Left kidney (tissue), 2 donors: ENCODE results near the gene TRPM1. TPM values are rescaled to one million over a fixed set of nuclear protein-coding genes. Genes with fewer than 3 reads are reported as not detected.
A peak's percentile ranks its signal among the peaks of the same experiment; 100 is the strongest.

Experiments used
- DNase-seq: peaks from one replicate; pipeline ENCODE4 v3.0.0-alpha.2; 2013
- polyA plus RNA-seq: library from polyadenylated mRNA; unstranded; fragments of 120-200 nt; gene quantifications from one replicate; pipeline ENCODE4 v1.2.1, GENCODE V29; 2013; ENCODE audit not compliant: insufficient read length

The TRPM1 gene
- polyA plus RNA-seq, 1 donor, result 0.07 TPM

DNA sequence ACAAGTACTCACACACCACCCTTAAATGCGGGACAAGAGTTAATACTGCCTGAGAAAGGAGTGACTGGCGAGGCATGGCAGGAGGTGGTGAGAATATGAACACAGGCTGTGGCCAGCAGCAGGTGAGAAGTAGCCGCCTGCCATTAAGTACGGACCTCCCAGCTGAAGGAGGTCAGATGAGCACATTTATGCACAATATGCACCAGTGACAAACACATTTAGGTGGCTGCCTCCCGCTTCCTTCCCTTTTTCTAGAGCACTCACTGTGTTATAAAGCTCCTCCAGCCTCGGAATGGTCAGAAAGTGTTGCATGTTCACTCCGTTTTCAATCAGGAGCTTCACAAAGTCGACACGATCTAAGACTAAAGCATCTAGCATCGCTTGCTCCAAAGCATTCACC is 52.4 kb downstream of the TRPM1 start:
- DNase-seq, result no peak

DNA sequence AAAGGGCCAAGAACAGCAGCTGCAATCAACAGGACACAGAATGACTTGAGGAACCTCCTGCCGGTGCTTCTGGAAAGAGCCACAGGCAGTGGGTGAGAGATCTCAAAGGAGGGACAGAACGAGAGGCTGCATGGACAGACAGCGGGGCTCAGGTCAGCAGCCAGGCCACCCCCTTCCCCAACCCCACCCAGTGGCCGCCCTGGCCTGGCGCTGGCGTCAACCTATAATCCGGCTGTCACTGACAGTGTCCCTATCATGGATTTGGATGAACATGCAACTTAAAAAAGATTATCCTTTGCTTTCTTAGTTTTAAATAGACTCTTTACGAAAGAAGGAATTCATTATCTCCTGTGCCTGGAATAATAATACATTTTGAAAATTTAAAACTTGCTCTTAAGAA is 54.1 kb downstream of the TRPM1 start:
- no peak for DNase-seq

DNA sequence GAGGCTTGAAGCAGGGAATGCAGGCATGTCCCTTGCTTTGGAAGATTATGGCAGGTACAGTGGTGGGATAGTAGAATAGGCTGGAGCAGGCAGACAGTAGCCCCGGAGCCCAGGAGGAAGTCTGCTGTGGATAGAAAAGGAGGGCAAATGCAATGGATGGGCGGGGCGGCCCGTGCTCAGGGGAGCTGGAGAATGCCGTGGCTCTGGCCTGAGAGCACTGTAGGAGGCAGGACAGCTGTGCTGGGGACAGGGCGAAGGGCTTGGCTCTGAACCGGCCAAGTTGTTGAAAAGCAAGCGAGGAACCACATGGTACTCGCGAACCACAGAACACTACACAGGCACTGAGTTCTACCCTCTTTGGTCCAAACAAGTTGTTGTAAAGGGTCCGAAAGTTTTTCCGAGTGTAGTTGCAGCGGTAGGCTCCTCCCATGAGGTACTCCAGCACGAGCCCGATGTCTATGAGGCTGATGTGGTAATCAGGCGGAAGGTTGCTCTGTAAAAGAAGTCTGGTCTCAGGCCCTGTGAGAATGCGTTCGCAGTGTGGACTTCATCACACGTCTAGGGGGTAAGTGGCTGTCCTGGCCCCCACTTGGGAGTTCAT is 54.7 kb downstream of the TRPM1 start:
- no peak for DNase-seq

DNA sequence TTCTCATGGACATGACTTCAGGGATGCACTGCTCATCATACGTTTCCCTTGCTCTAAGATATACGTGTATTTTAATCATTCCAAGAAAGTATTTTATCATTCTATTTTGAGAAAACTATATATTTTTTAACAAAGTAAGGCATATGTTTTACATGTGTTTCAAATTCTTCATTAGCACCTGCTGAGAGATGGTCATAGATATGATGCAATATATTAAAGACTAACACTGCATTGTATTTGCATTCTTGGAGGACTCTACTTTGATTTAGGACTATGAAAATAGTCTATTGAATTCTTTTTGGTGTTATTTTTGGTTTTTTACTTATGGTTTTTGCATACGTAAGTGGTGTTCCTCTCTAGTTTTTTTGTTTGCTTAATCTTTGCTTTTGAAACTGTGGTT is 55.9 kb downstream of the TRPM1 start:
- no peak for DNase-seq

DNA sequence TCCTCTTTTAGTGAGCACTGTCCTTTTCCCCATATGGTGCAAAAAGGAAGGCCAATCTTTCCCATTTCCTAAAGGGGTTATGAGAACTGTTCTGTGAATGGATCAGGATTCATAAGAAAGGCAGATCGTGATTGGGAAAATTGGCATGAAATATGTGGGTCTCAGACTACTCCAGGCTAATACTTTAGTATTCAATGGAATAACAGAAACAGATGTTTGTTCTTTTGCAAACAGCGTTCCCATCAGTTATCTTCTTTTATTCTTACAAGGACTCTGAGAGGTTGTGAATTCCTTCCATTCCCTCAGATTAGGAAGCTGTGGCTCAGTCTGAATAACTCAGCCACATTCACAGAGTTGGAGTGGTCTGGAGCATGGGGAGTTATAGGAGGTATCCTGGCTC is 58.8 kb downstream of the TRPM1 start:
- no peak for DNase-seq

DNA sequence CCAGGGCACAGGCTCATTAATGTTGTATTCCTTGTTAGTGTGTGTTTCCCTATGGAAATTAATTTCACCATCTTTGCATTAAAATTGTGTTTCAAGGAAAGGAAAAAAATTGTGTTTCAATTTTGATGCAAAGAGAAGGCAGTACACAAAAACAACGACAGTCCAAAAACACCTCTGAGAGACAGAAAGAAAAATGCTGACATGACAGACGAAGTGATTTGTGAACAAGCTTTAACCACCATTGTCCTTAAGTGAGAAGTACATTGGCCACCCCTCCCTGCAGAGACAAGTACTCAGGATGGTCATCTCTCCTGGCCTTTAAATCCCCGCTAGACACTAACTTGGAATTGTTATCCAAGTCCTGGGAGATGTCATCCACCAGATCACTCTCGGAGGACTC is 59.9 kb downstream of the TRPM1 start:
- DNase-seq, result no peak

DNA sequence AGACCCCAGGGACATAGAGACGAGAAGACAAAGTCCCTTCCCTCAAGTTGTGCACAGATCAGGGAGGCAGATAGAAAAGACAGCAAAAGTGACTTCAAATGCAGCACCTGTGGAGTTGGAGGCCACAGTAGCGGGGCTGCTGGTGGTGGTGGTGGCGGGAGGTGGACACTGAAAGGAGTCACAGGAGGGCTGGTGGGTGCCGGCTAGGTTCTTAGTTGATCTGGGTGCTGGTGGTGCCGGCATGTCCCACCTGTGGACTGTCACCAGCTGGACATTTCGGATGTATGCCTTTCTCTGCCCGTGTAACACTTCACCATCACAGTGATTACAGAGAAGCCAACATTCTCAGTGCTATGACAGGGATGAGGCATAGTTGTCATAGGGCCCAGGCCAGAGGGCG is 60.9 kb downstream of the TRPM1 start:
- no peak for DNase-seq

DNA sequence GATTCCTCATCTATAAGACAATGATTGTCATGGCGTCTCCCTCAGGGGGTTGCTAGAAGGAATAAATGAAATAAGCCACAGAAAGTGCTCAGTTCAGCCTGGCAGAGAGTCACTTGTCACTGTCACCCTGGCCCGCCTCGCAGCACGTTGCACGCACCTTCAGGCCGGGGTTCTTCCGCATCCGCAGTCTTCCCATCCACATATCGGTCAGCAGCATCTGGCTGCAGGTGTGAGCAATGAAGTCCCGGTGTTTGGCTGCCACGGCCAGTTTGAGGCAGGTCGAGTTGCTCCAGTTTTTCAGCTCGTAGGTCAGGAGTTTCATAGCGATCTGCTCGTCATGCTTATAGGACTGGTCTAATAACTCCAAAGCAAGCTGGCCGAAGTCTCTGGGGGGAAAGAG is 61.6 kb downstream of the TRPM1 start:
- no peak for DNase-seq

DNA sequence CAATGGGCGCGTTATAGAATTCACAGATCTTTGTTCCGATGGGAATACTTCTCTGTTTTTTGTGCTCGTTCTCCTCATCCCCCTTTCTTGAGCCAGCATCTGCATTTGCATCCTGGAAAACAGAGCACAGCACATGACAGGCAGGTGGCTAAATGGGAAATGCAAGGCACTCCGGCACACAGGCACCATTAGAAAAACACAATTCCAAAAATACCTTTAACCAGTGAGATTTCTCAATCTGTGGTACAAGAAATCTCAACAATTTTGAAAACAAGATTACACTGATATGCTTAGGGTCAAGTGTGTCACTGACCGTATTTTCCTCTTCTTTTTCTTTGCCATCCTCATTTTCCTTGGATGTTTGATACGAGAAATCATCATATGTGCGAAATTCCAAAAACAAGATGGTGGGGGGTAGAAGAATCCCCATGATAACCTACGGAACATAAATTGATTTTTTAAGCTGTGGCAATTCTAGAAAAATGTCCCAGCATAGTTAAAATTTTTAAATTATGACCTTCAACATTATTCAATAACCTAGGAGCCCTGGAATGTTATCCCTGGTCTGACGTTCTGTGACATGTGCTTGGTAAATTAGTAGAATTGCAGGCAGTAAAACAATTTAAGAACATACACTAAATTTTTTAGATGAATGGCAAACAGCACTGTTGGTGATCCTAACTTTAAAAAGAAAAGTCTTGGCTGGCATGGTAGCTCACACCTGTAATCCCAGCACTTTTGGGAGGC is 63.6 kb downstream of the TRPM1 start:
- DNase-seq, result no peak

DNA sequence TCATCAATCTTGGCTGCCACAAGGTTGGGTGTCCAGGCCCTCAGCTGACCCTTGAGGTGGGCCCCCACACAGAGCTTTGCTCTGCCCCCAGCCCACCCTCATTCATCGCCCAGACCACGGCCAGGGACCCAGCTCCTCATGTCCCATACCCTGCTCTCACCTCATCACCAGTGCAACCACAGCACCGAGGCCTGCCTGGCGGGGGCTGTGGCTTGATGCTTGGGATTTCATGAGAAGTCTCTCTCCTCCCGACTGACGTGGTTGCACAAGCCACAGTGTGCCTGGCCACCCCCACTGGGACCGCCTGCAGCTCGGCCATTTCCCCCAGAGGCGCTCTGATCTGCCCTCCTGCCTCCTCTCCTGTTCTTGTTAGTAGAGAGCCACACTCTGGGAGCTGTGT is 64.7 kb downstream of the TRPM1 start:
- no peak for DNase-seq

DNA sequence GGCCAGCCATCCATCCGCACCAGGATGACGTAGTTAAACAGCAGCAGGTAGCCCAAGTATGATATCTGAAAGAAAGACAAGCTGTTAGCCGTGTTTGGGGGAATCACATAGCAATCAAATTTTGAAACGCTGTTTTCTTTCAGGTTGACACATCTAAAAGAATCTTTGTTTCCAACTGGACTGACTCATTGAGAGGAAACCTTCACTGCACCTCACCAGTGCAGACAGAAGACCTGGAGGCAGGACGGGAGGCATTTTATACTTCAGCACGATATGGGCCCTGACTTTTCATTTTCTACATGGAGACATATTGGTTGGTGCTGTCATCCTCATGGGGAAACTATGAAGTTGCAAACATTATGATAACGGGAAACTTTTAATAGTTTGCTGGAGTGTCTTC is 65.9 kb downstream of the TRPM1 start:
- DNase-seq, result no peak

DNA sequence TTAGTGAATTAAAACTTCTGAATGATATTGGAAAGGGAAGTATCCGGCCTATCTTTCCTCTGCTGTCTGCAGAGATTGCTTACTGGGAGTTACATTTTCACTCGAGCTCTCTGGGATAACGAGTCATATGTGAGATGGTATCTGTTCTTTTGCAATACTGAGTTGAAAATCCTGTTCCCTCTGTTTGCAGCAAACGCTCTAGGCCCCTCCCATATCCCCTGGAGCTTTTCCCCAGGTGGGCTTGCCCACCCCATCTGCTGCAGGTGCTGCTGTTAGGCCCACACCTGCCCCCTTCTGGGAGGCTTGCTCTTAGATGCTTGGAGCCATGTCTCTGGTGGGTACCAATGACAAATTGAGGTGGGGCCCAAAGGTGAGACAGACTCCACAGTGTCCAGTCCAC is 67.4 kb downstream of the TRPM1 start:
- peak; percentile 27 for DNase-seq

DNA sequence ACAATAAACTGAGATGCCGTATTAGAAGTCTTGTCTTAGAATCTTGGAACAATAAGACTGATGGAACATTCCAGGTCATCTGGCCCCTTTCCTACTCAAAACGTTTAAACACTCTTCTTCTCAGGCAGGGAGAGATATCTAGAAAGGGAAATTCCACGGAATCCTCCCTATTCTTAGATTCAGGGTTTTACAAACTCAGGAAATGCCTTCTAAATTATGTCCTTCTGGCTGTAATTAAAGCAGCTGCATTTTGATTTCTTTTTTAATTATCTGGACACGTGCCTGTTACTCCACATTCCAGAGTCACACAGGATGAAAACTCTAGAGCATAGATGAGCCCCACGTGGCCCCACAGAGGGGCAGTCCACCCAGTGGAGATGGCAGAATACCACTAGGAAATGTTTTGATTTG is 68.6 kb downstream of the TRPM1 start:
- DNase-seq, result peak; percentile 26

DNA sequence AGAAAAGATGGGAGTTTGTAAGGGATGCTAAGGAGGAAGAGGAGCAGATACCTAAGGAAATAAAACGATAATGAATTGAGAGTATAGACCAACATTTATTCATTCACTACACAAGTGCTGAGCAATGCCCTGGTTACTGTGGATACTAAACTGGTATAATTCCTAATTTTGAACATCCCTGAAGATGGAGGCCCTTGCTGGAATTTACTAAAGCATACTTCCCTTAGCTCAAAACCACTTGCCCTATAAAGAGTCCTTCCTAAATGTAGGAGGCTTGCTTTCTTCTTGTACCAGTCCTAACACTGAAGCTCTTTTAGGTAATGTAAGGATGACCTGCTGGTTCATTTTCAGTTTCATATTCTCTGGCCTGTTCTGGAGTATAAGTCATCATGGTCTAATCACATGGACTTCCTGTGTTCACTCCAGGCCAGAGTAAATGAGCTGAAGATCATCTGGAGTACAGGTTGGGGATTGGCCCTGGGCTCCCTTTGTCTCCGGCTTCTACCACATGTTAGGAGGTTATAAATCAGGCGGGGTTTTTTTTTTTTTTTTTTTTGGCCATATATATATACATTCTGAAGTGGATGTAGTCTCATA is 70.0 kb downstream of the TRPM1 start:
- no peak for DNase-seq

DNA sequence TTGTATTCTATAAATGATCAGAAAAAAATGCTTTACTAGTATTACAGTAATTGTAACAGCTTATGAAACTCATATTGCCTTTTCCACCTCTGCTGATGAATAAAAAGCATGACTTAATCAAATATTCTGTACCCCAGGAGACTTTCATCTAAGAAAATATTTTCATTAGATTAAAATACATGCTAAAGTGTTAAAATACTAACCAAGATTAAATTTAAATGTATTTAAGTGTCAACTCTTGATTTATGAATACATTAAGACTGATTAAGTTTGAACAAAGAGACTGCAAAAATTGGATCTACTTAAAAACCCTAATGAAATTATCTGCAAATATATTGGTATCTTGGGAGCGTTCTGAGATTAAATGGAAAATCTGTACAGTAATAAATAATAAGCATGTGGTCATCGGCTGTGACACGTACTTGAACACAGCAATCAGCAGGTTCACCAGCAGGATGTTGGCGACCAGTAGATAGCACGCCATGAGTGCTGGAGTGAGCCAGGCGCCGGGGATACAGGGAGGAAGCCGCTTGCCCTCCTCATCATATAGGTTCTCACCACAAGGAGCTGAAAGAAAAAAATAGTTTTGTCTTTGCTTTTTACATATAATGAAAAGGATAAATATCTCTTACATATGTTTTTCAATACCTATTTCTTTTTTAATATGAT is 73.5 kb downstream of the TRPM1 start:
- DNase-seq, result no peak

DNA sequence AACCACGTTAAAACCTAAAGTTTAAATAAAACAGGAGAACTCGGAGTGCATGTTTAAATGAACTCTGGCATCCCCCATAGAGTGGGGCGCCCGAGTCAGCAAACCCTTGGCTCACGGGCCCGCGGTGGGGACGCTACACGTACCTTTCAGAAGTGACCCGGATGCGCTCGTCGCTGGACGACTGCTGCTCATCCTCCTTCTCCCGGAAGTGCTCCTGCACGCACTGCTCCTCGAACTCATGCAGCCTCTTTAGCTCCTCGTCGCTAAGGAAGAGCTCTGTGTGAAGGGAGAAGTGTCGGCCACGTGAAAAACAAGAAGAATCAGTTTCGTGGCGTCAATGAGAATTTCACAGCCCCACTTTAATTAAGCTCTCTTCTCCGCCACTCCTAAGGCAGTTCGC is 75.5 kb downstream of the TRPM1 start:
- DNase-seq, result no peak

DNA sequence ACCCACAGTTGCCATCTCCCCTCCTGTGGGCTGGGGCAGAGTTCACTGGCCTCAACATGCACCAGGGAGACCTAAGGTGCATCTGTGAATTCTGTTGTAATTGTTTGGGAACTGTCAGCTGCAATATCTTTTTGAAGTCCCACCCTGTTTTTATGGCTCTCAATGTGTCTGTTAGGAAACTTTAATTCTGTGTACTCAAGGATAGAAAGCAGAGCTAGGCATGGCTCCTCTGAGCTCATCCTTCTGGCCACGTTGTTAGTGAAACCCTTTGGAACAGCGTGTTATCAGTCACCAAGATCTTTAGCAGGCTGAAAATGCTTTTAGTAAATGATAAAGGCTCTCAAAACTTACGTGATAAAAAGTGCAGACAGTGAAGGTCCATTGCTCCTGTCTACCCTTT is 76.5 kb downstream of the TRPM1 start:
- DNase-seq, result no peak

DNA sequence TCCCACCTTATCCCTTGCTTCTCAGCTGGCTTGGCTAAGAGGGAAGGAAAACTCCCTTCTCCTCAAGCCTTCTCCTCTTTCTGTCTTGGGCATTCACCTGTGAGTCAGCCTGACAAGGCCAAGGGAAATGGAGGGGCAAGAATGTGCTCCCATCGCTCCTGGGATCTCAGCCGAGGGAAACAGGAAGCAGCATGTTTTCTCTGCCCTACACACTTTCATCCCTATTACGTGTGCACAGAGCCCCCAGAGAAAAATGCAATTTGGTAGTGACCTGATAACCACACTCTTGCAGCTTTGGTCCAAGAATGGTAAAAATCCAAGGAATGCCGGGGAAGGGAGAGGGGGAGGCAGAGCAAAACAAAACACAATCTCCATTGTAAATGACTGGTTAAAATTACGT is 77.2 kb downstream of the TRPM1 start:
- peak; percentile 72 for DNase-seq

DNA sequence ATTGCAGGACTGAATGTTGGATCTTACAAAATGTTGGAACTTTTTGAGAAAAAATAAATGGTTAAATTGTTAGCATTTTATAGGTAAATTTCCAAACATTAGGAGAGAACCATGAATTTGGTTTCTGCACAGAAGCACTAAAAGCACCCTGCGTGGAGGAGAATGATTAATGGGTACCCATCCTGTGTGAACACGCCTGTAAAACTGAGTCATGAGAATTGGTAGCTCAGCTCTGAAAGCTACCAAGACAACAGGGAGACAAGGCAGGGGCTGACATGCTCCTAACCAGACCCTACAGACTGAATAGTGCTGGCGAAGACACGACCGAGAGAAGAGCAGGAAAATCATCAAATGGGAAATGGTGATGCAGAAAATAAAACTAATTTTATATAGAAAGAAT is 77.7 kb downstream of the TRPM1 start:
- DNase-seq, result no peak

DNA sequence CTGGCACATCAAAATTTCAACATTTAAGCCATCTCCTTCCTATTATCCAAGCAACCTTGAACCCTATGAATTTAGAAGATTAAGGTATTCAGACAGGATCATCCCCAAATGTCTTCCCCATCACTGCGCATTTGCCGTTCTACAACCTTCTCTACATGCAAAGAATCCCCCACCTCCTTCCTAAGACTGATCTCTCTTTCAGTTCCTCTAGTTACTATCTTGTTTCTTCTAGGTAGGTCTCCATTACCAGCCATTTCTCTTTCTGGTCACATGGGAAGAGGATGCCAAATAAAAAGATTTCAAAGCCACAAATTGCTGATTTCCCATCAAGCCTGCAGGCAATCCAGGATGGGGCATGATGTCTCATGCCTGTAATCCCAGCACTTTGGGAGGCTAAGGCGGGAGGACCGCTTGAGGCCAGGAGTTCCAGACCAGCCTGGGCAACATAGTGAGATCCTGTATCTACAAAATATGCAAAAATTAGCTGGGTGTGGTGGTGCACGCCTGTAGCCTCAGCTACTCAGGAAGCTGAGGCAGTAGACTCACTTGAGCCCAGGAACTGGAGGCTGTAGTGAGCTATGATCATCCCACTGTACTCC is 80.4 kb downstream of the TRPM1 start:
- DNase-seq, result no peak

DNA sequence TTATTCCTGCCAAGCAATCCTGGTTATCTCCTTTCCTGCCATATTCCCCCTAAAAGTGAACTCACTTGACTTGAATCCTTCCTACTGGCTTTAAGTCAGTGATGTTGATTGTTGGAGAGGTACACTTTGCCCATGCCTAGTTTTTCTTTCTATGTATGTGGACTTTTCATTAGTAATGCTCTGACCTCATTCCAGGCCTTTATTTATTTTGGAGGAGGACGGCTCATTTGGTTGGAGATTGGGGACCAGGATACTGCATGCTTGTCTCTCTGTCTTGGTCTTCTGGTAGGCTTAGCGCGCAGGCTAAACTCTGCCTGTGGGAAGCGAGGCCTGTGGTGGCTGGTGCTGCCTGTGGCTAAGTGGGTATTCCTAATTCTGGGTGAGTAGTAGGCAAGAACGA is 81.0 kb downstream of the TRPM1 start:
- no peak for DNase-seq

DNA sequence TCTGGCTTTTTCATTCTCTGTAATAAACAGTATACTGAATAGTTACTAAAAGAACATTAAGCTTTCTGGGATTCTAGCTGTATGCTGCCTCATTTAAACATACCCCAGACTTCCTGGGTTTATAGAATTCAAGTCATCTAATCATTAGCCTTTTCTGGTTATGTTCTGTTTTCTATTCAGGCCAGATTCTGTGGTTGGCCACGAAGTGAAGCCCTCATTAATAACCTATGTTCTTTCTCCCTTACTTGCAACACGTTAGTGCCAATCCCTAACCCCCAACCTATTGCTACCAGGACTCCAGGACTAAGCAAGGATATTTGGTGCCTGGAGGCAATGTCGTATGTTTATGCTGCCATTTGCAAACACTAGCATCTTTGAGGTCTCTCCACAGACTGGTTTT is 81.5 kb downstream of the TRPM1 start:
- DNase-seq, result no peak

DNA sequence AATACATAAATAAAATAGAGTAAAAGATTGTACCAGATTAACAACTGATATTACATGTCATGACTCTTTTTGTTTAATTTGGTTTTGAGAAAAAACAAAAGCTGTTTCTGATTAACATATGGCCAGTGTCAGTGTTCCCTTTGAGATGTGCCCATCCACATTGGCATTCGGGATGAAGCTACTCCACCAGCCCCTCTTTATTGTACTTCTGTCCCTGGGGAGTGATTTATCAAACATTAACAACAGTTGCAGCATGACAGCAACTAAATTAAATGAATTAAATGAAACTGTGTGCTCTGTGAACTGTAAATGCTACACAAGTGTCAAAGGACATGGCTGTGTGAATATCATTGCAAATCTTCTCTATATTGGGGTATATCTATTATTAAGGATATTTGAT is 84.2 kb downstream of the TRPM1 start:
- no peak for DNase-seq
